ENCODE measurements around the gene ADSS1.

ADSS1 gene

DNA sequence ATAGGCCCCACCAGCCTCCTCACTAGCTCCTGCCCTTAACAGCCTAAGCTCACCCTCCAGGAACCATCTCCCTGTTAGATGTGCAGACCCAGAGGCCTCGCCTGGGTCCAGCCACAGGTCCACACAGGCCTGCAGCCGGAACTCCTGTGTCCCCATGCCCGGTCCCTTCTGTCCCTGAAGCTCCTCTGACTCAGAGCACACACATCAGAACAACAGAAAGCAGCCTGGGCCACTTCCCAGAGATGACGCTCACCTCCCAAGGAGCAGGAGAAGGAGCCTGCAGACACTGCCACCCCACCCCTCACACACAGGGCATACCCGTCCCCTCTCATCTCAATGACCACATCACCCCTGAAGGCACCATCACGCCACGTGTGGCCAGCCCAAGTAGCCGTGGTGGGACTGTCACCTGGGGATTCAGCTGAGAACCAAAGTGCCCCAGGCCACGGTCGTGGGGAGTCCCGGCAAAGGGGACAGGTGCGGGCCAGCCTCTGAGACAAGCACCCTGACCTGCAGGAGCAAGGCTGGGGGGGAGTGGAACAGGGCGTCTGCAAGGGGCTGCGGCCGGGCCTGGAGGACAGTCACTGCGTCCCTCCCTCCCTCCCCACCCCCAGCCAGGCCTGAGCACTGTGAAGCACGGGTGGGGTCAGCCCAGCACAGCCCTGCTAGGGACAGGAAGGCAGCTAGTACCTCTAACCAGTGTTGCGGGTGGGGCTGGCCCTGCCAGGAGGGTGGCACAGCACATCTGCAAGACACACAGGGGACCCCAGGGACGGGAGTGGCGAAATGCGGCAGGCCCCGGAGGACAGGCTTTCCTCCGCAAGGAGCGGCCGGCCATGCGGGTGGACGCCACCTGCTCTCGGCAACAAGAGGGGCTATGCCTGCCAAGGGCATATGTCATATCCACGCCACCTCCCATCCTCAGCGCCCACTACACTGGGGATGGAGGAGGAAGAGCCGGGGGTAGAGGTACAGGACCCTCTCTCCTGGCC is 66.0 kb downstream of the ADSS1 start:
- DNase-seq (ENCODE audit: extremely low read depth, low read depth) = no peak
- TF ChIP-seq, protein P1, sequence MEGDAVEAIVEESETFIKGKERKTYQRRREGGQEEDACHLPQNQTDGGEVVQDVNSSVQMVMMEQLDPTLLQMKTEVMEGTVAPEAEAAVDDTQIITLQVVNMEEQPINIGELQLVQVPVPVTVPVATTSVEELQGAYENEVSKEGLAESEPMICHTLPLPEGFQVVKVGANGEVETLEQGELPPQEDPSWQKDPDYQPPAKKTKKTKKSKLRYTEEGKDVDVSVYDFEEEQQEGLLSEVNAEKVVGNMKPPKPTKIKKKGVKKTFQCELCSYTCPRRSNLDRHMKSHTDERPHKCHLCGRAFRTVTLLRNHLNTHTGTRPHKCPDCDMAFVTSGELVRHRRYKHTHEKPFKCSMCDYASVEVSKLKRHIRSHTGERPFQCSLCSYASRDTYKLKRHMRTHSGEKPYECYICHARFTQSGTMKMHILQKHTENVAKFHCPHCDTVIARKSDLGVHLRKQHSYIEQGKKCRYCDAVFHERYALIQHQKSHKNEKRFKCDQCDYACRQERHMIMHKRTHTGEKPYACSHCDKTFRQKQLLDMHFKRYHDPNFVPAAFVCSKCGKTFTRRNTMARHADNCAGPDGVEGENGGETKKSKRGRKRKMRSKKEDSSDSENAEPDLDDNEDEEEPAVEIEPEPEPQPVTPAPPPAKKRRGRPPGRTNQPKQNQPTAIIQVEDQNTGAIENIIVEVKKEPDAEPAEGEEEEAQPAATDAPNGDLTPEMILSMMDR (IDR thresholded peaks at IDR 0.05; ENCODE audit: low read depth, low read length) = no peak

- TF ChIP-seq, protein P1 (IDR thresholded peaks at IDR 0.05; ENCODE audit: low read depth, low read length) = no peak
- DNase-seq (ENCODE audit: extremely low read depth, low read depth) = no peak
Measured at GRCh38 chr14:104791425-104791824, 67.4 kb downstream of the ADSS1 start.

DNA sequence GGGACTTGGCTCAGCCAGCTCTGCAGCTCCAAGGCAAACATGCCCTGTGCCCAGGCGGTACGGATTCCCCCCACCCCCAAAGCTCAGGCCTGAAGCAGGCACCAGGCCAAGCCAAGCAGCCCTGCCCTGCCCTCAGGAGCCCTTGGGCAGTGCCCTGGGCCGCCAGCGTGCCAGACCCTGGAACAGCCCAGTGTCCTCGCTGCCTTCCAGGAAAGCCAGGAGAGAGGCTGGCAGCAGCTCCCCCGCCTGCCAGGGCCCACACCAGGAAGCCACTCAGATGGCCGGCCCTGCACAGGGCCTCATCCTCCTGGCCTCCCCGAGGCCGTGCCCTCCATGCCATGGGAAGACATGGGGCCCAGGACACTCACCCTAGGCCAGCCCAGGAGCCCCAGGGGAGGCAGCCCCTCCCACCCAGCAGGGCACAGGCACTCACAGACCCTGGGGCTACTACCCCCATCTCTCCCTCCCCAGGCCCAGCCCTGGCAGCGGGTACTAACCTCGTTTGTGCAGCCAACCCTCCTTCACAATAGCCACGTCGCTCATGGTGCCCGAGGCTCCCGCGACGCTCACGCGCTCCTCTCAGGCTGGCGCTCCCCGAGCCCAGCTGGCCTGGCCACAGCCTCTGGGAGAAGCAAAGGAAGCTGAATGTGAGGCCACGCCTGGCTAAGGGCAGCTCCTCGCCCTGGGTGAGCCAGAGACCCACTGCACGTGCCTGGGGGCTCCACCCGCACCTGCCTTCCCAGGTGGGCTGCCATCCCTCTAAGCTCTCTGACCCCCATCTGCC is 68.3 kb downstream of the ADSS1 start:
- TF ChIP-seq, protein P1 (IDR thresholded peaks at IDR 0.05; ENCODE audit: low read depth, low read length) = no peak

DNA sequence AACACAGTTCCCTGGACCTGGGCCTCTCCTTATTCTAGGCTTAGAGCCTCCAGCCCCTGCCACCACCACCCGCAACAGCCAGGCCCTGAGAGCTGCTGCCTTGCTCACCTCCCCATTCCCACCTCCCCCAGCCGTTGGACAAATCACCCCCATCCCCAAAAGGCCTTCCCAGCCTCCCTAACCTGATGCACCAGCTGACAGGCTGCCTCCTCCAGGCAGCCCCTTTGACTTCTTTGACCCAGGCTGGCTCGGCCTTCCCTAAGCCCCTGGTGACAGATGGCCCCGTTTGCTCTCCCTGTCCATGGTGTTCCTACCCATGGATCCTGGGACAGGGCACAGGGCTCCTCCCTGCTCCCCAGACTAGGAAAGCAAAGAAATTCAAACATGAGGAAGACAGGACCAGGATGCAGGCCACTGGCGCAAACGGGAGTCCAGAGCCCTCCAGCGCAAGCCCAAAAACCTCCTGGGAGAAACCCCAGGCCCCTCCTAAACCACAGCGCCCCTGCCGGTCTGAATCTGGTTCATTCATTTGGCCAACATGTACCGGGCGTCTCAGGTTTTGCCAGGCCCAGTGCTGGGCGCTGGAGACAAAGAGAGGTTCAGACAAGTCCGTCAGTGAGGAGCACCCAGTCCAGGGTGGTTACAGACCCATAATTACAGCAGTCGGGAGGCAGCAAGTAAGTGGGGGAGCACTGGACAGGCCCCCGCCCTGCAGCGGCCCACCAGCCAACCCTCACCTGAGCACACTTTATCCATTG is 69.1 kb downstream of the ADSS1 start:
- TF ChIP-seq, protein P1 (IDR thresholded peaks at IDR 0.05; ENCODE audit: low read depth, low read length) = no peak
- DNase-seq (ENCODE audit: extremely low read depth, low read depth) = no peak

More for the DNA sequence above, 68.3 kb downstream of the ADSS1 start:
- DNase-seq (ENCODE audit: extremely low read depth, low read depth) = no peak

- TF ChIP-seq, protein P1 (IDR thresholded peaks at IDR 0.05; ENCODE audit: low read depth, low read length) = no peak
- no peak for DNase-seq (ENCODE audit: extremely low read depth, low read depth)
Measured at GRCh38 chr14:104793703-104793959, 69.6 kb downstream of the ADSS1 start.

GRCh38 chr14:104794099-104794498 is 70.1 kb downstream of the ADSS1 start:
- DNase-seq (ENCODE audit: extremely low read depth, low read depth) = no peak
- TF ChIP-seq, protein P1 (IDR thresholded peaks at IDR 0.05; ENCODE audit: low read depth, low read length) = no peak
